Lower leg skin (tissue), 4 donors: Measurements from ENCODE around the gene KLHDC7A. TPM values are rescaled to one million over a fixed set of nuclear protein-coding genes. Genes with fewer than 3 reads are reported as not detected.

Experiments used
- DNase-seq, 2 donors: peaks; one replicate each; pipeline ENCODE4 v3.0.0-alpha.2; 2019; ENCODE audit warnings: low spot score in 2 of 2
- H3K4me3 ChIP-seq: fragments of 200-600 bp; sonication (generic); 2 replicates; pipeline ENCODE4 v1.5.1; 2017; ENCODE audit warnings: mild to moderate bottlenecking, low read depth; ENCODE audit not compliant: poor library complexity, severe bottlenecking
- CTCF ChIP-seq, 3 donors: fragments of 450-650 bp; IDR thresholded peaks; one replicate each; pipeline ENCODE4 v1.5.1; 2016; ENCODE audit warnings: antibody characterized with exemption in 3 of 3, mild to moderate bottlenecking in 3 of 3, moderate library complexity in 2 of 3
- POLR2A ChIP-seq, 2 donors: fragments of 450-650 bp; IDR thresholded peaks; one replicate each; pipeline ENCODE4 v1.6.1; 2016 to 2017; ENCODE audit warnings: antibody characterized with exemption in 2 of 2, mild to moderate bottlenecking in 1 of 2, moderate library complexity in 1 of 2
- WGBS, 2 donors: methylation state at CpG; one replicate each; pipeline ENCODE4 v1.1.5; 2018; 5-methylcytosine and 5-hydroxymethylcytosine counted together
- intact Hi-C: fragments of 100-400 bp; cut with DNase I; formaldehyde crosslinking; loops from one replicate; pipeline ENCODE4 v1.15.0; 2023; ENCODE audit warnings: low total_unique reads
- total RNA-seq, 4 donors: library from RNA; depleted of rRNA; stranded (reverse); fragments of >200 nt; gene quantifications; one replicate each; pipeline ENCODE4 v1.1.0, GENCODE V29; 2016

The KLHDC7A gene
- total RNA-seq, 4 donors from 2014 or later, result 0.11 to 0.29 (median 0.15) TPM; not detected in 1

- TF ChIP-seq POLR2A (IDR thresholded peaks at IDR 0.05) (no peak), CTCF (IDR thresholded peaks at IDR 0.05) (no peak)
- no peak for DNase-seq
- no peak overlapping the region for H3K4me3 ChIP-seq
- intact Hi-C loops, result no loop called here
- 21 to 50% methylated on average over 3 of the region's 3 CpGs for WGBS, 2 donors
These were observed 52.5 kb downstream of the KLHDC7A start for GRCh38 chr1:18533259-18533658.

GRCh38 chr1:18534810-18535205 lies 54.1 kb downstream of the KLHDC7A start:
- intact Hi-C loops, result no loop called here
- WGBS, 2 donors, result 76 to 85% methylated on average over 6 of the region's 6 CpGs
- DNase-seq, result peak in 1 of 2 donors; percentile 29
- TF ChIP-seq CTCF (IDR thresholded peaks at IDR 0.05) (no peak), POLR2A (IDR thresholded peaks at IDR 0.05) (no peak)
- H3K4me3 ChIP-seq, result no peak overlapping the region

Other genes with a start within 250 kb of the KLHDC7A start
- gene PAX7, start 149.9 kb downstream of the KLHDC7A start, total RNA-seq, result under 1 TPM in 2 of 4 donors, not detected in 2; 0.06 to 0.11 TPM